ENCODE measurements around the gene MT3. TPM values are rescaled to one million over a fixed set of nuclear protein-coding genes. Genes with fewer than 3 reads are reported as not detected.

The MT3 gene
- total RNA-seq (100 to 1,000 TPM in 2 of 9 donors, 10 to 100 TPM in 6, 1 to 10 TPM in 1; 5.5 to 138 (median 40.6) TPM), polyA plus RNA-seq (100 to 1,000 TPM in 2 of 3 donors, 10 to 100 TPM in 1; 54.2 to 354 (median 169) TPM)
- long read RNA-seq, donor 1, transcript MT3-204 (1 exons, 1,550 nt): minor isoform, 37 of 267 reads
- long read RNA-seq, donor 1, transcript MT3-201 (3 exons, 569 nt): major isoform, 177 of 267 reads
- long read RNA-seq, donor 1, partial matches to known transcripts: 49 of 267 reads
- long read RNA-seq, donor 1, other reads (novel, unspliced or antisense): 0 of 267 reads
- long read RNA-seq, donor 2, transcript MT3-201 (3 exons, 569 nt): major isoform, 184 of 240 reads
- long read RNA-seq, donor 2, transcript MT3-204 (1 exons, 1,550 nt): minor isoform, 25 of 240 reads
- long read RNA-seq, donor 2, partial matches to known transcripts: 28 of 240 reads
- long read RNA-seq, donor 2, other reads (novel, unspliced or antisense): 0 of 240 reads
- long read RNA-seq, donor 3, transcript MT3-204 (1 exons, 1,550 nt): minor isoform, 20 of 91 reads
- long read RNA-seq, donor 3, transcript MT3-201 (3 exons, 569 nt): major isoform, 53 of 91 reads
- long read RNA-seq, donor 3, partial matches to known transcripts: 13 of 91 reads
- long read RNA-seq, donor 3, other reads (novel, unspliced or antisense): 0 of 91 reads
- long read RNA-seq, donor 4, transcript MT3-201 (3 exons, 569 nt): major isoform, 7 of 7 reads
- long read RNA-seq, donor 4, partial matches to known transcripts: 0 of 7 reads
- long read RNA-seq, donor 4, other reads (novel, unspliced or antisense): 0 of 7 reads
- long read RNA-seq, donor 5, transcript MT3-201 (3 exons, 569 nt): major isoform, 22 of 23 reads
- long read RNA-seq, donor 5, partial matches to known transcripts: 0 of 23 reads
- long read RNA-seq, donor 5, other reads (novel, unspliced or antisense): 0 of 23 reads
- long read RNA-seq, donor 6, transcript MT3-201 (3 exons, 569 nt): major isoform, 5 of 5 reads
- long read RNA-seq, donor 6, partial matches to known transcripts: 0 of 5 reads
- long read RNA-seq, donor 6, other reads (novel, unspliced or antisense): 0 of 5 reads
- long read RNA-seq, donor 7, transcript MT3-201 (3 exons, 569 nt): major isoform, 39 of 60 reads
- long read RNA-seq, donor 7, transcript MT3-204 (1 exons, 1,550 nt): minor isoform, 5 of 60 reads
- long read RNA-seq, donor 7, partial matches to known transcripts: 15 of 60 reads
- long read RNA-seq, donor 7, other reads (novel, unspliced or antisense): 0 of 60 reads
- long read RNA-seq, donor 8, transcript MT3-204 (1 exons, 1,550 nt): minor isoform, 17 of 208 reads
- long read RNA-seq, donor 8, transcript MT3-201 (3 exons, 569 nt): major isoform, 158 of 208 reads
- long read RNA-seq, donor 8, partial matches to known transcripts: 32 of 208 reads
- long read RNA-seq, donor 8, other reads (novel, unspliced or antisense): 0 of 208 reads
- long read RNA-seq, donor 9, transcript MT3-204 (1 exons, 1,550 nt): minor isoform, 17 of 71 reads
- long read RNA-seq, donor 9, transcript MT3-201 (3 exons, 569 nt): major isoform, 41 of 71 reads
- long read RNA-seq, donor 9, partial matches to known transcripts: 8 of 71 reads
- long read RNA-seq, donor 9, other reads (novel, unspliced or antisense): 0 of 71 reads
- long read RNA-seq, donor 10, transcript MT3-201 (3 exons, 569 nt): major isoform, 26 of 38 reads
- long read RNA-seq, donor 10, partial matches to known transcripts: 9 of 38 reads
- long read RNA-seq, donor 10, other reads (novel, unspliced or antisense): 0 of 38 reads

GRCh38 chr16:56589141-56590039, at the start of gene MT3:
Gene MT3, plus strand, starts transcription at chr16:56589528. Its CDS starts 63 bp downstream, at chr16:56589591.
- 0 to 6% (median 4%) methylated on average over 37 to 87 of the region's 87 CpGs for WGBS, 4 donors
- DNase-seq: peak; percentile 44 to 64 (median 58)
- intact Hi-C loops (cut with DNase I): no loop called here
- H3K27ac ChIP-seq: peak within 1 kb of the TSS in 1 of 5 donors; percentile 7
- peak in 1 of 2 donors; percentile 50 for TF ChIP-seq POLR2A (IDR thresholded peaks at IDR 0.05)
- TF ChIP-seq, protein P1, sequence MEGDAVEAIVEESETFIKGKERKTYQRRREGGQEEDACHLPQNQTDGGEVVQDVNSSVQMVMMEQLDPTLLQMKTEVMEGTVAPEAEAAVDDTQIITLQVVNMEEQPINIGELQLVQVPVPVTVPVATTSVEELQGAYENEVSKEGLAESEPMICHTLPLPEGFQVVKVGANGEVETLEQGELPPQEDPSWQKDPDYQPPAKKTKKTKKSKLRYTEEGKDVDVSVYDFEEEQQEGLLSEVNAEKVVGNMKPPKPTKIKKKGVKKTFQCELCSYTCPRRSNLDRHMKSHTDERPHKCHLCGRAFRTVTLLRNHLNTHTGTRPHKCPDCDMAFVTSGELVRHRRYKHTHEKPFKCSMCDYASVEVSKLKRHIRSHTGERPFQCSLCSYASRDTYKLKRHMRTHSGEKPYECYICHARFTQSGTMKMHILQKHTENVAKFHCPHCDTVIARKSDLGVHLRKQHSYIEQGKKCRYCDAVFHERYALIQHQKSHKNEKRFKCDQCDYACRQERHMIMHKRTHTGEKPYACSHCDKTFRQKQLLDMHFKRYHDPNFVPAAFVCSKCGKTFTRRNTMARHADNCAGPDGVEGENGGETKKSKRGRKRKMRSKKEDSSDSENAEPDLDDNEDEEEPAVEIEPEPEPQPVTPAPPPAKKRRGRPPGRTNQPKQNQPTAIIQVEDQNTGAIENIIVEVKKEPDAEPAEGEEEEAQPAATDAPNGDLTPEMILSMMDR (IDR thresholded peaks at IDR 0.05): peak in 1 of 6 experiments; percentile 9
- H3K9me3 ChIP-seq (replicated peaks in 1 of 3): no peaks in the 10 kb centered on the region
- H3K36me3 ChIP-seq (replicated peaks in 1 of 2): no peaks in the 10 kb centered on the region
- H3K27me3 ChIP-seq: no peaks in the 10 kb centered on the region
- peaks cover 7 to 12% of the 10 kb centered on the region in 2 donors for H3K4me1 ChIP-seq (replicated peaks in 1 of 2)
- peak within 1 kb of the TSS in 2 of 4 donors; percentile 13 to 51 for H3K4me3 ChIP-seq

GRCh38 chr16:56539656-56540055, 49.7 kb upstream of the MT3 start:
- peak overlapping the region; percentile 77 to 97 (median 93) for H3K27ac ChIP-seq
- H3K27me3 ChIP-seq: no peaks in the 10 kb centered on the region
- H3K9me3 ChIP-seq (replicated peaks in 1 of 3): no peaks in the 10 kb centered on the region
- peak overlapping the region in 1 of 4 donors; percentile 3 for H3K4me3 ChIP-seq
- no peaks in the 10 kb centered on the region for H3K4me1 ChIP-seq (replicated peaks in 1 of 2)
- DNase-seq: peak in 6 of 7 donors; percentile 44 to 66 (median 60)
- TF ChIP-seq POLR2A (IDR thresholded peaks at IDR 0.05): no peak
- TF ChIP-seq, protein P1 (IDR thresholded peaks at IDR 0.05): no peak
- 32 to 37% (median 36%) methylated on average over 4 of the region's 4 CpGs for WGBS, 4 donors
- no peaks in the 10 kb centered on the region for H3K36me3 ChIP-seq (replicated peaks in 1 of 2)
- intact Hi-C loops (cut with DNase I): no loop called here

GRCh38 chr16:56542039-56542438, 47.3 kb upstream of the MT3 start:
- H3K9me3 ChIP-seq (replicated peaks in 1 of 3): no peaks in the 10 kb centered on the region
- no peak for DNase-seq
- peak overlapping the region in 1 of 5 donors; percentile 44 for H3K27ac ChIP-seq
- TF ChIP-seq POLR2A (IDR thresholded peaks at IDR 0.05): no peak
- TF ChIP-seq, protein P1 (IDR thresholded peaks at IDR 0.05): no peak
- intact Hi-C loops (cut with DNase I): no loop called here
- H3K27me3 ChIP-seq: no peaks in the 10 kb centered on the region
- H3K4me1 ChIP-seq (replicated peaks in 1 of 2): peaks cover 0 to 1% of the 10 kb centered on the region in 2 donors
- 15 to 33% (median 23%) methylated on average over 1 to 2 of the region's 2 CpGs for WGBS, 4 donors
- H3K4me3 ChIP-seq: no peak overlapping the region
- H3K36me3 ChIP-seq (replicated peaks in 1 of 2): no peaks in the 10 kb centered on the region
